ENCODE data around the gene NFKB1.

Gene NFKB1

GRCh38 chr4:102606846-102607450, 105.8 kb downstream of the NFKB1 start:
- TF ChIP-seq, protein P1, sequence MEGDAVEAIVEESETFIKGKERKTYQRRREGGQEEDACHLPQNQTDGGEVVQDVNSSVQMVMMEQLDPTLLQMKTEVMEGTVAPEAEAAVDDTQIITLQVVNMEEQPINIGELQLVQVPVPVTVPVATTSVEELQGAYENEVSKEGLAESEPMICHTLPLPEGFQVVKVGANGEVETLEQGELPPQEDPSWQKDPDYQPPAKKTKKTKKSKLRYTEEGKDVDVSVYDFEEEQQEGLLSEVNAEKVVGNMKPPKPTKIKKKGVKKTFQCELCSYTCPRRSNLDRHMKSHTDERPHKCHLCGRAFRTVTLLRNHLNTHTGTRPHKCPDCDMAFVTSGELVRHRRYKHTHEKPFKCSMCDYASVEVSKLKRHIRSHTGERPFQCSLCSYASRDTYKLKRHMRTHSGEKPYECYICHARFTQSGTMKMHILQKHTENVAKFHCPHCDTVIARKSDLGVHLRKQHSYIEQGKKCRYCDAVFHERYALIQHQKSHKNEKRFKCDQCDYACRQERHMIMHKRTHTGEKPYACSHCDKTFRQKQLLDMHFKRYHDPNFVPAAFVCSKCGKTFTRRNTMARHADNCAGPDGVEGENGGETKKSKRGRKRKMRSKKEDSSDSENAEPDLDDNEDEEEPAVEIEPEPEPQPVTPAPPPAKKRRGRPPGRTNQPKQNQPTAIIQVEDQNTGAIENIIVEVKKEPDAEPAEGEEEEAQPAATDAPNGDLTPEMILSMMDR (IDR thresholded peaks at IDR 0.05; ENCODE audit: insufficient read depth, low read length, poor library complexity, severe bottlenecking): no peak
- no peak for TF ChIP-seq EZH2phosphoT487 (conservative IDR thresholded peaks at IDR 0.05; ENCODE audit: low read length)
- no peak overlapping the region for H3K4me2 ChIP-seq (ENCODE audit: low read depth, low read length, poor library complexity, severe bottlenecking)
- H3K79me2 ChIP-seq (ENCODE audit: insufficient read depth, low read length): no peaks in the 10 kb centered on the region
- H3K4me3 ChIP-seq (ENCODE audit: insufficient read depth, low read length, poor library complexity, severe bottlenecking): no peak overlapping the region
- no peak overlapping the region for H3K9ac ChIP-seq (ENCODE audit: low read length)
- no peaks in the 10 kb centered on the region for H4K20me1 ChIP-seq (ENCODE audit: low read depth, low read length)
- no peak overlapping the region for H2AFZ ChIP-seq (ENCODE audit: low read depth, low read length, severe bottlenecking)
- H3K36me3 ChIP-seq (ENCODE audit: low read length): peaks cover 2% of the 10 kb centered on the region; the same call in 1 of the 2 replicates
- H3F3A ChIP-seq (ENCODE audit: insufficient read depth): no peaks in the 10 kb centered on the region
- H3K9me3 ChIP-seq (ENCODE audit: insufficient read depth, low read length): no peaks in the 10 kb centered on the region
- no peak overlapping the region for H3K27ac ChIP-seq (ENCODE audit: low read depth, low read length)
- H3K9me2 ChIP-seq (replicated peaks; ENCODE audit: insufficient read depth, low read length): no peaks in the 10 kb centered on the region
- no peaks in the 10 kb centered on the region for H3K27me3 ChIP-seq (ENCODE audit: low read length)

- no peaks in the 10 kb centered on the region for H3K79me2 ChIP-seq (ENCODE audit: insufficient read depth, low read length)
- H4K20me1 ChIP-seq (ENCODE audit: low read depth, low read length): no peaks in the 10 kb centered on the region
- peaks cover 2% of the 10 kb centered on the region; the same call in 1 of the 2 replicates for H3K36me3 ChIP-seq (ENCODE audit: low read length)
- H3K9ac ChIP-seq (ENCODE audit: low read length): no peak overlapping the region
- H2AFZ ChIP-seq (ENCODE audit: low read depth, low read length, severe bottlenecking): no peak overlapping the region
- H3K9me3 ChIP-seq (ENCODE audit: insufficient read depth, low read length): no peaks in the 10 kb centered on the region
- no peak overlapping the region for H3K27ac ChIP-seq (ENCODE audit: low read depth, low read length)
- no peaks in the 10 kb centered on the region for H3F3A ChIP-seq (ENCODE audit: insufficient read depth)
- H3K27me3 ChIP-seq (ENCODE audit: low read length): no peaks in the 10 kb centered on the region
- TF ChIP-seq, protein P1 (IDR thresholded peaks at IDR 0.05; ENCODE audit: insufficient read depth, low read length, poor library complexity, severe bottlenecking): no peak
- TF ChIP-seq EZH2phosphoT487 (conservative IDR thresholded peaks at IDR 0.05; ENCODE audit: low read length): no peak
- H3K4me2 ChIP-seq (ENCODE audit: low read depth, low read length, poor library complexity, severe bottlenecking): no peak overlapping the region
- H3K9me2 ChIP-seq (replicated peaks; ENCODE audit: insufficient read depth, low read length): no peaks in the 10 kb centered on the region
- H3K4me3 ChIP-seq (ENCODE audit: insufficient read depth, low read length, poor library complexity, severe bottlenecking): no peak overlapping the region
Measured at GRCh38 chr4:102608190-102608589, 107.0 kb downstream of the NFKB1 start.

DNA sequence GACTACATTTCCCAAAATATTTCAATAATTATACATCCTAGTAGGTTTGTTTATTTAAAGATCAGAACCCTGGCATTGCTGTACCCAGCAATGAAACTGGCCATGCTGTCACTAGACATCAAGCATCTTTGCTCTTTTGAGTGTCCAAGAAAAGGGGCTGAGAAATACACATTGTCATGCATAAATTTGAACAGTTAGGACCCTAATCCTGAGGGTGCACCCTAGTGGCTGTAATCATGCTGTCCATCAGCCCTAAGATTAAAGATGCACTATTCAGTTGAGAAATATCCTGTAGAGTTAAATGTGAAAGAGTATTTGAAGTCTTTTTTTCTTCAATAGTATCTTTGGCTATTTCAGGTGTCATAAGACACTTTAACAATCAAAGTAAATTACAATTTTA, 108.8 kb downstream of the NFKB1 start:
- Histone ChIP-seq H3K27ac (ENCODE audit: low read depth, low read length) (no peak overlapping the region), H3K4me3 (ENCODE audit: insufficient read depth, low read length, poor library complexity, severe bottlenecking) (no peak overlapping the region), H3K9me3 (ENCODE audit: insufficient read depth, low read length) (no peaks in the 10 kb centered on the region), H3K36me3 (ENCODE audit: low read length) (peaks cover 2% of the 10 kb centered on the region; the same call in 1 of the 2 replicates), H2AFZ (ENCODE audit: low read depth, low read length, severe bottlenecking) (no peak overlapping the region), H3K4me2 (ENCODE audit: low read depth, low read length, poor library complexity, severe bottlenecking) (no peak overlapping the region), H3K79me2 (ENCODE audit: insufficient read depth, low read length) (no peaks in the 10 kb centered on the region), H3K9ac (ENCODE audit: low read length) (no peak overlapping the region), H3K27me3 (ENCODE audit: low read length) (no peaks in the 10 kb centered on the region), H3F3A (ENCODE audit: insufficient read depth) (no peaks in the 10 kb centered on the region), H4K20me1 (ENCODE audit: low read depth, low read length) (no peaks in the 10 kb centered on the region), H3K9me2 (replicated peaks; ENCODE audit: insufficient read depth, low read length) (no peaks in the 10 kb centered on the region)
- no peak for TF ChIP-seq EZH2phosphoT487 (conservative IDR thresholded peaks at IDR 0.05; ENCODE audit: low read length)
- TF ChIP-seq, protein P1 (IDR thresholded peaks at IDR 0.05; ENCODE audit: insufficient read depth, low read length, poor library complexity, severe bottlenecking): no peak

Data from SU-DHL-6 (cell line).